PC-9 (cell line): ENCODE measurements around the gene C4BPA. TPM values are rescaled to one million over a fixed set of nuclear protein-coding genes. Genes with fewer than 3 reads are reported as not detected.

Experiments
- BruUV-seq: library from RNA; stranded (reverse); fragments of 400-500 nt; replicated peaks from 2 replicates; lab custom pipeline; 2021; lab: Mats Ljungman, UMichigan
- CTCF ChIA-PET: fragments of 300-600 bp; sonication (Branson Sonifier 250); formaldehyde crosslinking; loops from one replicate; lab custom pipeline; 2022; ENCODE audit warnings: antibody characterized with exemption; lab: Charles Lee
- POLR2A ChIA-PET: fragments of 300-600 bp; sonication (Branson Sonifier 250); formaldehyde crosslinking; loops from one replicate; lab custom pipeline; 2022; ENCODE audit warnings: antibody characterized with exemption; ENCODE audit not compliant: unreplicated experiment; lab: Charles Lee
- DNase-seq, 2 experiments: peaks; one replicate each; pipeline versions ENCODE4 v3.0.0 to v3.0.0-alpha.2; 2015 to 2022; ENCODE audit warnings: mixed read lengths in 1 of 2
- H2AFZ ChIP-seq: fragments of 200-600 bp; sonication (generic); 2 replicates; pipeline ENCODE4 v1.8.1; 2017; ENCODE audit warnings: antibody characterized with exemption
- H3F3A ChIP-seq: fragments of 200-600 bp; sonication (generic); 2 replicates; pipeline ENCODE4 v1.8.1; 2017; ENCODE audit warnings: antibody characterized with exemption, mild to moderate bottlenecking, low read depth; ENCODE audit not compliant: insufficient read depth
- H3K27ac ChIP-seq: fragments of 200-600 bp; sonication (generic); 2 replicates; pipeline ENCODE4 v1.6.1; 2016; ENCODE audit warnings: mixed run types
- H3K27me3 ChIP-seq: fragments of 200-600 bp; sonication (generic); 2 replicates; pipeline ENCODE4 v1.6.1; 2016; ENCODE audit warnings: low read depth, mixed run types; ENCODE audit not compliant: insufficient read depth
- H3K36me3 ChIP-seq: fragments of 200-600 bp; sonication (generic); 2 replicates; pipeline ENCODE4 v1.6.1; 2016; ENCODE audit warnings: low read depth, mixed run types
- H3K4me1 ChIP-seq: fragments of 200-600 bp; sonication (generic); replicated peaks from 2 replicates; pipeline ENCODE4 v1.6.1; 2016; ENCODE audit warnings: mixed run types; ENCODE audit not compliant: insufficient read depth
- H3K4me2 ChIP-seq: fragments of 200-600 bp; sonication (generic); 2 replicates; pipeline ENCODE4 v1.6.1; 2017; ENCODE audit warnings: mixed run types
- H3K4me3 ChIP-seq: fragments of 200-600 bp; sonication (generic); 2 replicates; pipeline ENCODE4 v1.6.1; 2016; ENCODE audit warnings: mixed run types
- H3K79me2 ChIP-seq: fragments of 200-600 bp; sonication (generic); 2 replicates; pipeline ENCODE4 v1.6.1; 2017; ENCODE audit warnings: low read depth, mixed run types
- H3K9me2 ChIP-seq: fragments of 200-600 bp; sonication (generic); 2 replicates; pipeline ENCODE4 v1.8.1; 2017; ENCODE audit warnings: mild to moderate bottlenecking; ENCODE audit not compliant: insufficient read depth
- H3K9me3 ChIP-seq: fragments of 200-600 bp; sonication (generic); 2 replicates; pipeline ENCODE4 v1.8.1; 2016; ENCODE audit warnings: low read depth; ENCODE audit not compliant: insufficient read depth
- H4K20me1 ChIP-seq: fragments of 200-600 bp; sonication (generic); 2 replicates; pipeline ENCODE4 v1.8.1; 2017; ENCODE audit not compliant: insufficient read depth
- EZH2 ChIP-seq: fragments of 200-600 bp; sonication (generic); IDR thresholded peaks from 2 replicates; pipeline ENCODE4 v1.8.0; 2017; ENCODE audit warnings: antibody characterized with exemption, low read depth
- intact Hi-C: fragments of 100-400 bp; cut with micrococcal nuclease; formaldehyde crosslinking; loops from one replicate; pipeline ENCODE4 v1.10.0; 2022; ENCODE audit not compliant: unreplicated experiment
- total RNA-seq: library from RNA; stranded (reverse); gene quantifications from 2 replicates; pipeline ENCODE4 v1.2.3, GENCODE V29; 2021
- TF ChIP-seq, protein P1 (sequence below): fragments of 200-600 bp; sonication (generic); conservative IDR thresholded peaks from 2 replicates; pipeline ENCODE4 v1.6.1; 2017; ENCODE audit warnings: mixed run types, antibody characterized with exemption, mild to moderate bottlenecking, moderate library complexity

The C4BPA gene
- total RNA-seq, 1 experiment from 2014 or later = not detected

DNA sequence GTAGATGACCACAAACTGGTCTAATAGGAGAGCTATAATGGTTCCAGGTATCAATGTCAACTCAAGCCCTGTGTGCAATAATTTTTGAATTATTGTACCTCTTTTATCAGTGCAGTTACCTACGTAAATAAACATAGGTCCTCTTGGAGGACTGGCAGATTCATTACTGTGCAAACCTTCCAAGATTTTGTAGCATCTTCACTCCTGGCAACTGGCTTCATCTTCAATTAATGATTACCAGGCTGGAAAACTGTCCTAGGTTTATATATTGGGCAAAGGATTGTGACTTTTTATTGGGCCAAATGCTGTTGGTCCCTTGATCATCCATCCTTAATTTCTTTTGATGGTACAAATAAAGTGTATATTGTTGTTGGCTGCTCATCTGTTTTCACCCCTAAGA is 35.6 kb downstream of the C4BPA start:
- Histone ChIP-seq H3K4me1 (no peaks in the 10 kb centered on the region), H3K27ac (no peak overlapping the region), H3F3A (no peaks in the 10 kb centered on the region), H3K4me3 (no peak overlapping the region), H3K9me2 (no peaks in the 10 kb centered on the region), H3K27me3 (no peaks in the 10 kb centered on the region), H2AFZ (no peak overlapping the region), H3K36me3 (no peaks in the 10 kb centered on the region), H3K79me2 (no peaks in the 10 kb centered on the region), H3K4me2 (no peak overlapping the region), H4K20me1 (no peaks in the 10 kb centered on the region), H3K9me3 (no peaks in the 10 kb centered on the region; the same call in 1 of the 2 replicates)
- no TSS peak for BruUV-seq
- intact Hi-C loops = no loop called here
- ChIA-PET POLR2A (no interaction called here), CTCF (no interaction called here)
- TF ChIP-seq, protein P1, sequence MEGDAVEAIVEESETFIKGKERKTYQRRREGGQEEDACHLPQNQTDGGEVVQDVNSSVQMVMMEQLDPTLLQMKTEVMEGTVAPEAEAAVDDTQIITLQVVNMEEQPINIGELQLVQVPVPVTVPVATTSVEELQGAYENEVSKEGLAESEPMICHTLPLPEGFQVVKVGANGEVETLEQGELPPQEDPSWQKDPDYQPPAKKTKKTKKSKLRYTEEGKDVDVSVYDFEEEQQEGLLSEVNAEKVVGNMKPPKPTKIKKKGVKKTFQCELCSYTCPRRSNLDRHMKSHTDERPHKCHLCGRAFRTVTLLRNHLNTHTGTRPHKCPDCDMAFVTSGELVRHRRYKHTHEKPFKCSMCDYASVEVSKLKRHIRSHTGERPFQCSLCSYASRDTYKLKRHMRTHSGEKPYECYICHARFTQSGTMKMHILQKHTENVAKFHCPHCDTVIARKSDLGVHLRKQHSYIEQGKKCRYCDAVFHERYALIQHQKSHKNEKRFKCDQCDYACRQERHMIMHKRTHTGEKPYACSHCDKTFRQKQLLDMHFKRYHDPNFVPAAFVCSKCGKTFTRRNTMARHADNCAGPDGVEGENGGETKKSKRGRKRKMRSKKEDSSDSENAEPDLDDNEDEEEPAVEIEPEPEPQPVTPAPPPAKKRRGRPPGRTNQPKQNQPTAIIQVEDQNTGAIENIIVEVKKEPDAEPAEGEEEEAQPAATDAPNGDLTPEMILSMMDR = no peak
- no peak for TF ChIP-seq EZH2
- no peak for DNase-seq

DNA sequence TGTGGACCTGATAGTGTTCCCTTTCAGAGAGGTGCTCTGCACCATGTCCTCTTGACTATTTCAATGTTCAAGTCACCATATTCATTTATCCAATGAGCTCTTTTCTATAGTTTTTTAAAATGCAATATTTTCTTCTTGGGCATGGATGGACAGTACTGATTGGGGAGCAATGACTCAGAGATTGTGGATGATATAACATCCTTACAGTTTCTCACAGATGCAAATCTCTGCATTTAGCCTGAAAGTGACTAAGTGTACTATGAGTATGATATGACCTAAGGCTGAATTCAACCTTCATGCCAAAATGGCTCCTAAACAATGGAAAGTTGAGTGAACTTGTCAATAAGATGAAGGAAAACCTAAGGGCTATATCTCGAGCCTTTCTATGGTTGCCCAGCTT is 36.5 kb downstream of the C4BPA start:
- CTCF ChIA-PET = interaction anchor here (0.6 kb wide), 1 partner anchor 473 kb away, joined by 3 read pairs; no protein-coding TSS in a partner anchor
- no peak for DNase-seq
- H3K9me2 ChIP-seq = no peaks in the 10 kb centered on the region
- no peaks in the 10 kb centered on the region for H3K79me2 ChIP-seq
- no peak overlapping the region for H3K27ac ChIP-seq
- H2AFZ ChIP-seq = no peak overlapping the region
- 0 out of 2 replicates have a peak, but pooled peaks cover 4% of the 10 kb centered on the region for H3K4me1 ChIP-seq
- no peaks in the 10 kb centered on the region for H3K36me3 ChIP-seq
- BruUV-seq = no TSS peak
- TF ChIP-seq EZH2 = no peak
- TF ChIP-seq, protein P1 = no peak
- no peaks in the 10 kb centered on the region for H3F3A ChIP-seq
- no peaks in the 10 kb centered on the region for H4K20me1 ChIP-seq
- no peaks in the 10 kb centered on the region; the same call in 1 of the 2 replicates for H3K9me3 ChIP-seq
- no peaks in the 10 kb centered on the region for H3K27me3 ChIP-seq
- H3K4me3 ChIP-seq = no peak overlapping the region
- POLR2A ChIA-PET = no interaction called here
- no peak overlapping the region for H3K4me2 ChIP-seq
- intact Hi-C loops = no loop called here

DNA sequence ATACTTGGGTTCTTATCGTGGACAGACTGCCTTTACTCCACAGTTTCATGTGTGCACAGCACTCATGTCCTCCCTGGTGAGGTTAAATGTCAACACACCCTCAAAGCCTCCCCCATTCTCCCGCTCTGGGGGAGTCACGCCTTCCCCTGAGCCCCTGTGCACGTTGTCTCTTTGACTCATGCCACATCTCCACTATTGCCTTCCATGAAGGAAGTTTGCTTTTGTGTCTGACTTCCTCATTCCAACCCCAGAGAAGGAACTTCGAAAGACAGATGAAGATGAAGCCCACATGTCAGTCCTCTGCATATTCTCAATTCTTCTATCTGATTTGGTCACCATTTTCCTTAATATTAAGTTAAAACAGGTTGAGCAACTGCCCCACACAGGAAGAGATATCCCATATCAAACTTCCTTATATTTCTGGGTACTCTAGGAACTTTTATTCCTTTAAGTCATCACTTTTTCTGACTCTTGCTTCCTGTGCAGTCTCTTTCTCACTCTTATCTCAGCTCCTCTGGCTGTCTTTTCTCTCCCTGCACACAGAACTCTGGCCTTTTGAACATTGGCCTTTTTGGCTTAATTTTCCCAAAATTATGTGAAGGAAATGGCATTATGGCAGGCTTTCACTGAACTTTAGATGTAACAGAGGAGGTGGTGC is 41.5 kb downstream of the C4BPA start:
- Histone ChIP-seq H4K20me1 (no peaks in the 10 kb centered on the region), H2AFZ (peak overlapping the region; percentile 56), H3K79me2 (no peaks in the 10 kb centered on the region), H3K27me3 (no peaks in the 10 kb centered on the region), H3K36me3 (no peaks in the 10 kb centered on the region), H3K27ac (no peak overlapping the region), H3K4me3 (no peak overlapping the region), H3K9me2 (no peaks in the 10 kb centered on the region), H3F3A (no peaks in the 10 kb centered on the region), H3K4me1 (0 out of 2 replicates have a peak, but pooled peaks cover 6% of the 10 kb centered on the region), H3K4me2 (no peak overlapping the region), H3K9me3 (no peaks in the 10 kb centered on the region)
- ChIA-PET POLR2A (no interaction called here), CTCF (no interaction called here)
- BruUV-seq = no TSS peak
- intact Hi-C loops = no loop called here
- no peak for DNase-seq
- TF ChIP-seq, protein P1 = no peak
- no peak for TF ChIP-seq EZH2
